Dedifferentiated amniotic fluid mesenchymal stem cell (primary cell): Measurements from ENCODE around the gene HM13.
"Not testable (repeated sequence)": the region's sequence is repeated elsewhere in the genome, so short reads cannot be mapped to it uniquely, and the experiment has no call there.

Source experiments
- DNase-seq: peaks from one replicate; pipeline ENCODE4 v3.0.0-alpha.2; 2016; ENCODE audit errors: extremely low spot score

The HM13 gene

GRCh38 chr20:31543966-31544598, 29.8 kb downstream of the HM13 start:
- DNase-seq, result peak; percentile 95

DNA sequence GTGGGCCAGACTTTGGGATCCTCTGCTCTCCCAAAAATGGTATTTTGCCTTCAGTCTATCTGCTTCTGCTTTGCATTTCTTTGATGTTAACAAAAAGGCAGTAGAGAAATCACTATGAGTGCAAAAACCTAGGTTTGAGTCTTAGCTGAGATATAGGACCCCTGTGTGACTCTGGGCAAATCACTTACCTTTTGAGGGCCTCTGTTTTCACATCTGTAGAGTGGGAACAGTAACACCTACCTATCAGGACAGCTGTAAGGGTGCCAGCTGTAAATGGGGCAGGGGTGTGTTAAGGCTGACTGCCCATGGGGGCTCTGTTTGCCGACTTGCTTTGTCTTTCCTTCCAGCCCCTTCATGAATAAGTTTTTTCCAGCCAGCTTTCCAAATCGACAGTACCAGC, 30.4 kb downstream of the HM13 start:
- no peak for DNase-seq

- not testable (repeated sequence) for DNase-seq
Observed at GRCh38 chr20:31545621-31546040, 31.4 kb downstream of the HM13 start.

DNA sequence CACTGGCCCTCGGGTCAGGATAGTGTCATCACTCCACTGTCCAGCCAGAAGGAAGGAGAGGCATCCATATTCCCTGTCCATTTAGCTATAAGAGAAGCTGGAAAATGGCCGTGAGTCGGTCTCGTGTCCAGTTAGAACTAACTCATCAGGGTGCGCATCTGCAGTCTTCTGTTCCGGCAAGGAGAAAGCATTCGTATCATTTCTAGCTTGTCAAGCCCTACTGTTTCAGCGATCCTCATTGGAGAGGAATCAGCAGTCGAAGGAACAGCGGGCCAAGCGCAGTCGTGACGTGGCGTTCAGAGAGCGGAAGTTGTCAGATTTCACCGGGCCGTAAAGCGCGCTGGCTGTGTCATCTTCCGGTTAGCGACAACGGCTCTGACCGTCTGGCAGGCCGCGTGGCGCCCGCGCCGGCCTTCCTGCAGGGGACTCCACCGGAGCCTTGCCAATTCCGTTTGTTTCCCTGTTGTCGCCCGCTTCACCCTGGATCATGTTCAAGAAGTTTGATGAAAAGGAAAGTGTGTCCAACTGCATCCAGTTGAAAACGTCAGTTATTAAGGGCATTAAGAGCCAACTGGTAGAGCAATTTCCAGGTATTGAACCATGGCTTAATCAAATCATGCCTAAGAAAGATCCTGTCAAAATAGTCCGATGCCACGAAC, 32.9 kb downstream of the HM13 start:
- peak; percentile 78 for DNase-seq

DNA sequence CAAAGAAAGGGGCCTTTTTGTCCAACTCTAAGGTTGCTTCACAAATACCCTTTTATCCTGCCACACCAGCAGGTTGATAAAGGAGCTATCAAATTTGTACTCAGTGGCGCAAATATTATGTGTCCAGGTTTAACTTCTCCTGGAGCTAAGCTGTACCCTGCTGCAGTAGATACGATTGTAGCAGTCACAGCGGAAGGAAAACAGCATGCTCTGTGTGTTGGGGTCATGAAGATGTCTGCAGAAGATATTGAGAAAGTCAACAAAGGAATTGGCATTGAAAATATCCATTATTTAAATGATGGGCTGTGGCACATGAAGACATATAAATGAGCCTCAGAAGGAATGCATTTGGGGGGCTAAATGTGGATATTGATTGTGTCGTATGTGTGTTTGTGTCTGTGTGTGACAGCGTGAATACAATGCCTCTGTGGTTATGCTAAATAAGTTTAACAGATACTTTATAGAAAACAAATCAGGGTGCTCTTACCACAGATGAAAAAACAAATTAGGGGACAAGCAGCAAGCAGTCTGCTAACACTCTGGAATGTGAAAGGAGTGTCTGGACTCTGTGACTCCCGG, 33.6 kb downstream of the HM13 start:
- DNase-seq, result no peak

DNA sequence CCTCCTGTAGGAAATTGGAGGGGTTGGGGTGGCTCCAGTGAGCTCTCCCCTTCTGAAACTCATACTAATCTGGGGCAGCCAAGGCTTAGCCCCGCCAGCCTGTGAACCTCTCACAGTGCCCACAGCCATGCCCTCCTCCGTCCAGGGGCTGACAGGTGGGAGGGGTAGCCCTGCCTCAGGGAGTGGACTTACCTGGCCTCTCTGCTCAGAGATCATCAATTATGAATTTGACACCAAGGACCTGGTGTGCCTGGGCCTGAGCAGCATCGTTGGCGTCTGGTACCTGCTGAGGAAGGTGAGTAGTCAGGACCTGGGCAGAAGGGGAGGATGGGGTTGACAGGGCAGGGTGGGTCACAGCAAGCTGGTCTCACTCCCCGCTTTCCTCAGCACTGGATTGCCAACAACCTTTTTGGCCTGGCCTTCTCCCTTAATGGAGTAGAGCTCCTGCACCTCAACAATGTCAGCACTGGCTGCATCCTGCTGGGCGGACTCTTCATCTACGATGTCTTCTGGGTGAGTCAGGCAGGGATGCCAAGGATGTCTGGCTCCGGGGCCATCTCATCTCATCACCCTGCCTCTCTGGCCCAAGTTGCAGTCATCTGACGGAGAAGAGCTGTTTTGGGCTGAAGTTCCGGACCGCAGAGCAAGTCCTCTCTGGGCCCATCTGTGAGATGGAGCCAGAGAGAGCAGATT, 34.7 kb downstream of the HM13 start:
- DNase-seq, result no peak

GRCh38 chr20:31549513-31549880, 35.3 kb downstream of the HM13 start:
- DNase-seq, result no peak

DNA sequence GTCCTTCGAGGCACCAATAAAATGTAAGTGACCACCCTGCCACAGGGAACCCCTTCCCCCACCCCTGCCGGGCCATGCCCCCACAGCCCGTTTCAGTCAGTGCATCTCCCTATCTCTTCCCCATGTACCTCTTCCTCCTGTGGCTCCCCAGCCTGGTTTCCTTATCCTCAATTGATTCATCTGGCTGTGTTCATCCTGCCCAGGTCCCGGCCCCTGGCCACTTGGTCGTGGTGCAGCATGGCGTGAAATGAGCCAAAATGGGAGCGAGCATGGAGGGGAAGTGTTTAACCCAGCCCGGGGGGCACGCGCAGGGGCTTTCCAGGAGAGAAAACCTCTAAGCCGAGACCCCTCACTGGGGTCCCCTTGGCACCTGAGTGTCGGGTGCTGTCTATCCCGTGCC, 35.9 kb downstream of the HM13 start:
- DNase-seq, result no peak

- DNase-seq, result peak; percentile 45
Observed at GRCh38 chr20:31551163-31552081, 37.2 kb downstream of the HM13 start.

- DNase-seq, result no peak
Observed at GRCh38 chr20:31555203-31555775, 41.0 kb downstream of the HM13 start.

DNA sequence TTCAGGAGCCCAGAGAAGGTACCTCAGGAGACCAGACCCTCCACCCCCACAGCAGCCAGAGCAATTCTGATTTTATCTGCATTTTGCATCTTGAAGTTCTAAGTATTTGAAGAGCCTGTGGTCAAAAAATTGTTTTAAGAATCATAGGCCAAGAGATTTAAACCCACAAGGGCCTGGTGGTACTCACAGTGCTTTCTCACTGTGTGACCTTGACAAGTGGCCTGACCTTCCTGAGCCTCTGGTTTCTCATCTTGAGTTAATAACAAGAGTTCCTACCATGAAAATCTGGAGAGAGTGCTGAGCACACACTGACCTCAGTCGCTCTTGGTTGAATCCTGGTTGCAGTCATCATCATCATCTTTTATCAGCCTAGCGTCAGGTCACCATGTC, 45.5 kb downstream of the HM13 start:
- no peak for DNase-seq

GRCh38 chr20:31560094-31560745, 46.0 kb downstream of the HM13 start:
- DNase-seq, result peak; percentile 81

GRCh38 chr20:31560746-31561598, 46.7 kb downstream of the HM13 start:
- peak; percentile 94 for DNase-seq

DNA sequence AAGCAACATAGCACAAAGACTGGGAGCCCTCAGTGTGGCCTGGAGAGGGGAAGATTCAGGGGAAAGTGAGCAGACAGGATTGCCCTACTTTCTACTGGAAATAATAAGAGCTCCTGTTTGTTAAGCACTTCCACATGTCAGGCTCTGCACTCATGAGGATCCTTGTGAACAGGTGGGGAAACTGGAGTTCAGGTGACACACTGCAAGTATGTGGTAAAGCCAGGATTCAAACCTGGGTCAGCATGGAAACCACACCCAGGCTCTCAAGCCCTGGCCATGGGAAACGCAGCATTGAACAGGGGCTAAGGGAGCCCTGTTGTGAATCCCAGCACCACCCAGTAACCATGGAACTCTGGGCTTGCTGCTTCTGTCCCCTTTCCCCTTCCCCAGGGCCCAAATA, 48.0 kb downstream of the HM13 start:
- no peak for DNase-seq

- DNase-seq, result no peak
Observed at GRCh38 chr20:31564284-31564683, 50.0 kb downstream of the HM13 start.

GRCh38 chr20:31565699-31566318, 51.6 kb downstream of the HM13 start:
- DNase-seq, result no peak

GRCh38 chr20:31566319-31566657, 52.0 kb downstream of the HM13 start:
- DNase-seq, result no peak

GRCh38 chr20:31566658-31567379, 52.6 kb downstream of the HM13 start:
- DNase-seq, result no peak

DNA sequence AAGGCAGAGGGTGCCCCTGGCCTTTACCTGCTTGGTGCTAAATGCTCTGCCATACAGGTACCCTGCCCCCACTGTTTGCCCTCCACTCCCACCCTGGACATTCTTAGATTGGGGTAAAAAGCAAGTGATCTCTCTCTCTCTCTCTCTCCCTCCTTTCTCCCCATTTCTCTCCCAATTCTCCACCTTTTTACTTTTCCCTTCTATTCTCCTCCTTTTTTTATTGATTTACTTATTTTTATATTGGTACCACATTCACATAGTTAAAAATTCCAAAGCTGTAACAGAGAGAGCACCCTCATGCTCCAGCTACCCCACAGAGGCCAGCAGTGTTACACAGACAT, 53.1 kb downstream of the HM13 start:
- no peak for DNase-seq
